Measurements from ENCODE around the gene TAS2R42.

Gene TAS2R42, protein sequence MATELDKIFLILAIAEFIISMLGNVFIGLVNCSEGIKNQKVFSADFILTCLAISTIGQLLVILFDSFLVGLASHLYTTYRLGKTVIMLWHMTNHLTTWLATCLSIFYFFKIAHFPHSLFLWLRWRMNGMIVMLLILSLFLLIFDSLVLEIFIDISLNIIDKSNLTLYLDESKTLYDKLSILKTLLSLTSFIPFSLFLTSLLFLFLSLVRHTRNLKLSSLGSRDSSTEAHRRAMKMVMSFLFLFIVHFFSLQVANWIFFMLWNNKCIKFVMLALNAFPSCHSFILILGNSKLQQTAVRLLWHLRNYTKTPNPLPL

DNA sequence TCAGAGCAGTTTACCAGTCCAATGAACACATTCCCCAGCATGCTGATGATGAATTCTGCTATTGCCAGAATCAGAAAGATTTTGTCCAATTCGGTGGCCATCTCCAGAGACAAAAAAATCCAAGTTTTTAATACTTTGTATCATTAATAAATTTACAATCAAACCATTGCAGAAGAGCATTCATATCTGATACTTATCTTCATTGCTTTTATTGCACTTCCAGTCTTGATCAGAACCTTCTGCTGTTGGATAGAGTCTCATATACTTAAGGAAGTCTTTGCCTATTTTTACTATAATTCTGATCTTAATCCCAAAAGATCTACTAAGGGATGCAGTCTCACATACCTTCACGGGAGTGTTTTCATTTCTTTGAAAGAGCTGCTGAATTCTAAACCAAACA is at the start of gene TAS2R42:
Gene TAS2R42, minus strand, starts transcription at position 101 of the 400 bp plus-strand sequence. Its CDS starts 0 bp downstream, at position 101.
- Histone ChIP-seq H2AFZ (ENCODE audit: low read depth, low read length) (no peak within 1 kb of the TSS), H3K4me3 (ENCODE audit: low read length) (no peak within 1 kb of the TSS), H3K27me3 (ENCODE audit: insufficient read depth, low read length) (no peaks in the 10 kb centered on the region), H3K4me1 (ENCODE audit: insufficient read depth, low read length) (no peaks in the 10 kb centered on the region), H3K9me3 (ENCODE audit: low read length) (no peaks in the 10 kb centered on the region), H3K36me3 (ENCODE audit: insufficient read depth, low read length) (no peaks in the 10 kb centered on the region)

DNA sequence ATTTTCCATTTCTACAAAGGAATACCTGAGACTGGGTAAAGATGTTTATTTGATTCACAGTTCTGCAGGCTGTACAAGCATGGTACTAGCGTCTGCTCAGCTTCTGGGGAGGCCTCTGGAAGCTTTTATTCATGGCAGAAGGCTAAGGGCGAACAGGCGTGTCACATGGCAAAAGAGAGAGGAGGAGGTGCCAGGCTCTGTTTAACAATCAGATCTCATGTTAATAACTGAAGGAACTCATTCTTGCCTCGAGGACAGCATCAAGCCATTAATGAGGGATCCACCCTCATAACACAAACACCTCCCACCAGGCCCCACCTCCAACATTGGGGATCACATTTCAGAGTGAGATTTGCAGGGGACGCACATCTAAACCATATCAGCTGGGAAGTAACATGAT is 46.8 kb upstream of the TAS2R42 start:
- Histone ChIP-seq H3K27me3 (ENCODE audit: insufficient read depth, low read length) (no peaks in the 10 kb centered on the region), H3K9me3 (ENCODE audit: low read length) (no peaks in the 10 kb centered on the region), H2AFZ (ENCODE audit: low read depth, low read length) (no peak overlapping the region), H3K36me3 (ENCODE audit: insufficient read depth, low read length) (no peaks in the 10 kb centered on the region), H3K4me3 (ENCODE audit: low read length) (no peak overlapping the region), H3K4me1 (ENCODE audit: insufficient read depth, low read length) (no peaks in the 10 kb centered on the region)

DNA sequence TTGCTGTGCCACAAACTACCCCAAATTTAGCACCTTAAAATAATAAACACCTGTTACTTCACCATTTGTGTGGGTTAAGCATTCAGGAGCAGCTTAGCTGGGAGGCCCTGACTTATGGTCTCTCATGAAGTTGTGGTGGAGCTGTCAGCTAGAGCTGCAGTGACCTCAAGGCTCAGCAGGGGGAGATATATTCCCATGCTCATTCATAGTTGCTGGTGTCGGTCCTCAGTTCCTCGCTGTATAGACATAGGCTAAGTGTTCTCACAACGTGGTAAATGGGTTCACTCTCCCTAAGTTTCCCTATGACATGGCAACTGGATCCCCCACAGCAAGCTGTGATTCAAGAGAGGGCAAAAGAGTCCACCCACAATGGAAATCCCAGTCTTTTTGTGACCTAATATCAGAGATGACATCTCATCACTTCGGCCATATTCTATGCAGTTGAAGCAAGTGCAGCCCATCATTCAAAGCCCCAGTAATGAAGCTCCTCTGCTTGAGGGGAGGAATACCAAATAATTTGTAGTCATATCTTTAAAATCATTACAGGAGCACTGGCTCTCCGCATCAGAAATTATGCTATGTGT is 41.7 kb upstream of the TAS2R42 start:
- H3K27me3 ChIP-seq (ENCODE audit: insufficient read depth, low read length): no peaks in the 10 kb centered on the region
- H3K4me3 ChIP-seq (ENCODE audit: low read length): no peak overlapping the region
- no peaks in the 10 kb centered on the region for H3K9me3 ChIP-seq (ENCODE audit: low read length)
- no peaks in the 10 kb centered on the region for H3K36me3 ChIP-seq (ENCODE audit: insufficient read depth, low read length)
- no peak overlapping the region for H2AFZ ChIP-seq (ENCODE audit: low read depth, low read length)
- no peaks in the 10 kb centered on the region for H3K4me1 ChIP-seq (ENCODE audit: insufficient read depth, low read length)

DNA sequence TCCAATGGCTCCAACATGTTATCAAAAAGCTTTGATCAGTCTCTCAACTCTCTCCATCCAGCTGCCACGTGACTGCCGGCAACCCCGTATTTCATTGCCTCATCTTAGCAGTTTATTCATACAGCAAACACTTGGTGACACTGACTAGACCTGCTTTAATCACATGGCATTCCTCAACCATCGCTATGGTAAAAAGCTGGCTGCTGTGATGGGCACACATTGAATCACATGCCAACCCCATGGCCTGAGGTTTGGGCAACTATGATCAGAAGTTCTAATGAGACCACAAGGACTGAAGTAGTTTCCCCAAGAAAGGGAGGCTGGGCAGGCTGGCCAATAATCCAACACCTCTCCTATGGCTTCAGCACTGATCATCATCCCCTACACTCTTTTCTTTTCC is 40.6 kb upstream of the TAS2R42 start:
- Histone ChIP-seq H3K4me1 (ENCODE audit: insufficient read depth, low read length) (no peaks in the 10 kb centered on the region), H2AFZ (ENCODE audit: low read depth, low read length) (no peak overlapping the region), H3K9me3 (ENCODE audit: low read length) (no peaks in the 10 kb centered on the region), H3K36me3 (ENCODE audit: insufficient read depth, low read length) (no peaks in the 10 kb centered on the region), H3K4me3 (ENCODE audit: low read length) (no peak overlapping the region), H3K27me3 (ENCODE audit: insufficient read depth, low read length) (no peaks in the 10 kb centered on the region)

DNA sequence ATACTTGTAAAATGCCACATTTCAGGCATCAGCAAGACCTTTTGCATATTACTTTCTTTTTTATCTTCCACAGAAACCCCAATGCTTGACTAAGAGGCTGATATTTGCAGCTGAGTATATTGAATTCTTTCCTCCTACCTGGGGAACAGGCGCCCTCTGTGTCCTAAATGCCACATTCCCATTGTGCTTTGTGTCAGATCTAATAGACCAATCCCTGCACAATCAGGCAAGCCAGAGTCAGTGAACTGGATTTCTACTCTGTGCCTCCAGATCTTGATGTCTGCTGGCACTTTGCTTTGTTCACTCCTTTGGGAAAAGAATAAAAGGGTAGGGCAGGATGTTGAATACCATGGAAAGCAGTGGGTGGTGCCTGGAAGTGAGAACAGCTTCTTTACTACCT is 22.4 kb upstream of the TAS2R42 start:
- H3K27me3 ChIP-seq (ENCODE audit: insufficient read depth, low read length): no peaks in the 10 kb centered on the region
- H3K4me1 ChIP-seq (ENCODE audit: insufficient read depth, low read length): peaks cover 6% of the 10 kb centered on the region
- no peak overlapping the region for H2AFZ ChIP-seq (ENCODE audit: low read depth, low read length)
- H3K4me3 ChIP-seq (ENCODE audit: low read length): no peak overlapping the region
- H3K9me3 ChIP-seq (ENCODE audit: low read length): no peaks in the 10 kb centered on the region
- H3K36me3 ChIP-seq (ENCODE audit: insufficient read depth, low read length): no peaks in the 10 kb centered on the region

DNA sequence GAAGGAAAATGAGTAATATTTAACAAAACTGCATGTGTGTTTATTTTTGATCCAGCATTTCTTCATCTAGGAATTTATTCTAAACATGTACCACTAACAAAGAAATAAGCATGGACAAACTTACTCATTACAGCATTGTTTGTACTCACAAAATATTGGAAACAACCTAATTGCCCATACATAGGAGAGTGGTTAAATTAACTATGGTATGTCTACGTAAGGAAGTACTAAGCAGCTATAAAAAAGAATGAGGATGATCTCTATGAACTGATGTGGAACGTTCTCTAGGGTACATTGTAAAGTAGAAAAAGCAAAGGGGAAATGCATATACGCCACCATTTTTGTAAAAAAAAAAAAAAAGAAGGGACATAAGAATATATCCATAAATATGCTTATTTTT is 17.4 kb upstream of the TAS2R42 start:
- no peak overlapping the region for H2AFZ ChIP-seq (ENCODE audit: low read depth, low read length)
- H3K36me3 ChIP-seq (ENCODE audit: insufficient read depth, low read length): no peaks in the 10 kb centered on the region
- no peak overlapping the region for H3K4me3 ChIP-seq (ENCODE audit: low read length)
- peaks cover 4% of the 10 kb centered on the region for H3K4me1 ChIP-seq (ENCODE audit: insufficient read depth, low read length)
- no peaks in the 10 kb centered on the region for H3K27me3 ChIP-seq (ENCODE audit: insufficient read depth, low read length)
- no peaks in the 10 kb centered on the region for H3K9me3 ChIP-seq (ENCODE audit: low read length)

DNA sequence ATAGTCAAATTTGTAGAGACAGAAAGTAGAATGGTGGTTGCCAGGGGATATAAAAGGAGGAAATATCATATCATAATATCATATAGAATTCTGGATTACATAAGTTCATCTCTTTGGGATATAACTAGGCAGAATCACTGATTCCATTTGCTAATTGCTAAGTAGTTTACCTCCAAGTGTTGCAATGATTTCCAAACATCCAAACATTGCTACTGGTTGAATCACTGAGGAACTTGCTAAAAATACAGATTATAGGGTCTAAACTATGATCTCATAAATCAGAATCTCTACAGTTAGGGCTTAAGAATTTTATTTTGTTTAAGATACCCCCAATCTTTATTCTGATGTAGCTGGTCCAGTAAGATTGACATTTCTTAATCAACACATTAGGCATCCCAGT is 16.1 kb upstream of the TAS2R42 start:
- Histone ChIP-seq H3K9me3 (ENCODE audit: low read length) (no peaks in the 10 kb centered on the region), H3K4me3 (ENCODE audit: low read length) (no peak overlapping the region), H2AFZ (ENCODE audit: low read depth, low read length) (no peak overlapping the region), H3K36me3 (ENCODE audit: insufficient read depth, low read length) (no peaks in the 10 kb centered on the region), H3K4me1 (ENCODE audit: insufficient read depth, low read length) (no peaks in the 10 kb centered on the region), H3K27me3 (ENCODE audit: insufficient read depth, low read length) (no peaks in the 10 kb centered on the region)

DNA sequence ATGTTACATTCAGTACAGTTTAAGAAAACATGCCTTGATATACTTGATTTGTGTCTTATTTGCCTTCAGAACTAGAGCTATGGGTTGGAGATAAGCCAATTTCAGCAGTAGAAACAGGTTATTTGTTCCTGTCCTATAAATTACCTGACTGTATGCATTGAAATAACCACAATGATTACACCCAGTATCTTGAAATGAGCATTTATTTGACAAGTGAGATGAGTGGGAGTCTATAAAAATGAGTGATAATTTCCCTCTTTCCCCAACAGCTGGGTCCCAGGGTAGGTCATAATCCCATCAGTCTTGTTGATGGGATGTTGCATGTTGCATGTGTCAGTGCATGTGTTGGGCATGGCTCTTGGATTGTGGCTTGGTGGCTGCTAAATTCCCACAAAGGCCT is 3.7 kb downstream of the TAS2R42 start:
- H3K27me3 ChIP-seq (ENCODE audit: insufficient read depth, low read length): no peaks in the 10 kb centered on the region
- H3K4me1 ChIP-seq (ENCODE audit: insufficient read depth, low read length): no peaks in the 10 kb centered on the region
- H3K36me3 ChIP-seq (ENCODE audit: insufficient read depth, low read length): no peaks in the 10 kb centered on the region
- no peaks in the 10 kb centered on the region for H3K9me3 ChIP-seq (ENCODE audit: low read length)
- H2AFZ ChIP-seq (ENCODE audit: low read depth, low read length): no peak overlapping the region
- no peak overlapping the region for H3K4me3 ChIP-seq (ENCODE audit: low read length)

DNA sequence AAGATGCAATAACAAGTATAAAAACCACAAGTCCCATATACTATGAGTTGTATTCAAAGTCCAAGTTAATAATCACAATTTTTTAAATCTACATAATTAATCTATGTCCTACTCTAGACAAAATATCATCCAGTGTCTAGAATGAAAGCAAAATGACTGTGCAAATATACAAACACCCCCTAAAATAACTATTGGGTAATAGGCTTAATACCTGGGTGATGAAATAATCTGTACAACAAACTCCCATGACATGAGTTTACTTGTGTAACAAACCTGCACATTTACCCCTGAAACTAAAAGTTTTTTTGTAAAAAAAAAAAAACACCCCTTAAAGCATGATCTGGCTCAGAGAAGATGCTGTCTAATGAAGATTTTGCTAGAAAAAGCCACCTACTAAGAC is 4.2 kb downstream of the TAS2R42 start:
- no peaks in the 10 kb centered on the region for H3K9me3 ChIP-seq (ENCODE audit: low read length)
- H2AFZ ChIP-seq (ENCODE audit: low read depth, low read length): no peak overlapping the region
- H3K4me1 ChIP-seq (ENCODE audit: insufficient read depth, low read length): no peaks in the 10 kb centered on the region
- H3K27me3 ChIP-seq (ENCODE audit: insufficient read depth, low read length): no peaks in the 10 kb centered on the region
- H3K4me3 ChIP-seq (ENCODE audit: low read length): no peak overlapping the region
- no peaks in the 10 kb centered on the region for H3K36me3 ChIP-seq (ENCODE audit: insufficient read depth, low read length)

DNA sequence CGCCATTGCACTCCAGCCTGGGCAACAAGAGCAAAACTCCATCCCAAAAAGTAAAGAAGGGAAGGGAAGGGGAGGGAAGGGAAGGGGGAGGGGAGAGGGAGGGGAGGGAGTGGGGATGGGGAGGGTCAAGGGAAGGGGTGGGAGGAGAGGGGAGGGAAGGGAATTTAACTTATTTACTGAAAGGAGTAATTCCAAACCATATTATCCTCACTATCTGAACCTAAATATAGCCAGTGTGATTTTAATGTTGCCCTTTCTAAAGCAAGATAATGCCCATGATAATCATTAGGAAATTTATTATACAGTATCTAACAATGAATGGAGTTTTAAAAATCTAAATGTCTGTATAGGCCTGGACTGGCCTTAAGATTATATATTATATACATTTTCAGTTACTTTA is 8.5 kb downstream of the TAS2R42 start:
- Histone ChIP-seq H2AFZ (ENCODE audit: low read depth, low read length) (no peak overlapping the region), H3K4me3 (ENCODE audit: low read length) (no peak overlapping the region), H3K4me1 (ENCODE audit: insufficient read depth, low read length) (peaks cover 2% of the 10 kb centered on the region), H3K36me3 (ENCODE audit: insufficient read depth, low read length) (peaks cover 2% of the 10 kb centered on the region), H3K27me3 (ENCODE audit: insufficient read depth, low read length) (no peaks in the 10 kb centered on the region), H3K9me3 (ENCODE audit: low read length) (no peaks in the 10 kb centered on the region)

DNA sequence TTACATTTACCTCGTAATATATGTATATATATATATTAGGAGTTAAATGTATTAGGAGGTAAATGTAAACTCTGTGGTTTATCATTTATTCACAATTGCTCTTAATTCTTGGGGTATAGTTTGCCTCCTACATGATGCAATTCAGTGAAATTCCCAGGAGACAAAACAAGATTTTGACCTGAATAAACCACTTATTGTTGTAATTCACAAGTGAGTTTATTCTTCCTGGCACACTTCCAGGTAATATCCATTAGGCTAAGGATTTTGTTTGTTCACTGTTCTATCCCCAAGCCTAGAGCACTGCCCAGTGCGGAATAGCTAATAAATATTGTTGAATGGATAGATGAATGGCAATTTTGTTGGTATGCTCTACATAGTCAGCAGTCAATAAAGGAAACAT is 12.7 kb downstream of the TAS2R42 start:
- no peak overlapping the region for H2AFZ ChIP-seq (ENCODE audit: low read depth, low read length)
- no peak overlapping the region for H3K4me3 ChIP-seq (ENCODE audit: low read length)
- H3K4me1 ChIP-seq (ENCODE audit: insufficient read depth, low read length): peaks cover 20% of the 10 kb centered on the region

DNA sequence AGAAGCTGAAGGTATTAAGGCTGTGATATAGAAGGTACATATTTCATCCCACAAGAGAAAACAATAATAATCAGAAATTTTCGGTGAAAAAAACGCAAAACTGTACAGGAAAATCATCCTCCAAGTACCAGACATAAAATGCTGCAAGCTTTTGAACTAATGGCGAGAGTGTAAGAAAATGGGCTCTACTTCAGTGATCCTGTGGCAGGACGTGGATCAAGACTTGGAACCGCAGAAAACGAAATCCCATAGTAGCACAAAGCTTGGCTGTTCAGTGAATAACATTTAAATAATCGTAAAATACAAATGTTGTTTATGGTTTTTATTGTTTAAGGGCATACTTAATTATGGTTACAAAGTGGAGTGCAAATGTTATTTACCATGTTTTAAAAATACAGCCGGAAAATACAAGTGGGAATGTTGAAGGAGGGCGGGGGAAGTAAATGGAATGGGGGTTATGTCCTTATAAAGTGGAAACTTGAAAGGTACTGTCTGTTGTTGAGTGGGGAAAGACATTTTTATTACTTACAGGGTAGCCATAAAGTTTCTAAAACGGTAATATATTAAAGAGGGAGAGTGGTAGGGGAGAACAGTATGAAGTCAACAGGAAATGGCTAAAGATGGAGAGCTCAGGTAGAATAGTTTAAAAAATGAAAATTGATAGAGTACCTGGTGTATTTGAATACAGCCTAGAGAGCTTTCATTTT is 14.6 kb downstream of the TAS2R42 start:
- Histone ChIP-seq H3K36me3 (ENCODE audit: insufficient read depth, low read length) (peaks cover 17% of the 10 kb centered on the region), H2AFZ (ENCODE audit: low read depth, low read length) (peak overlapping the region; percentile 42), H3K27me3 (ENCODE audit: insufficient read depth, low read length) (no peaks in the 10 kb centered on the region), H3K4me1 (ENCODE audit: insufficient read depth, low read length) (peaks cover 24% of the 10 kb centered on the region), H3K9me3 (ENCODE audit: low read length) (no peaks in the 10 kb centered on the region), H3K4me3 (ENCODE audit: low read length) (peak overlapping the region; percentile 59)

More for the DNA sequence above, 12.7 kb downstream of the TAS2R42 start:
- Histone ChIP-seq H3K27me3 (ENCODE audit: insufficient read depth, low read length) (no peaks in the 10 kb centered on the region), H3K9me3 (ENCODE audit: low read length) (no peaks in the 10 kb centered on the region), H3K36me3 (ENCODE audit: insufficient read depth, low read length) (peaks cover 12% of the 10 kb centered on the region)

DNA sequence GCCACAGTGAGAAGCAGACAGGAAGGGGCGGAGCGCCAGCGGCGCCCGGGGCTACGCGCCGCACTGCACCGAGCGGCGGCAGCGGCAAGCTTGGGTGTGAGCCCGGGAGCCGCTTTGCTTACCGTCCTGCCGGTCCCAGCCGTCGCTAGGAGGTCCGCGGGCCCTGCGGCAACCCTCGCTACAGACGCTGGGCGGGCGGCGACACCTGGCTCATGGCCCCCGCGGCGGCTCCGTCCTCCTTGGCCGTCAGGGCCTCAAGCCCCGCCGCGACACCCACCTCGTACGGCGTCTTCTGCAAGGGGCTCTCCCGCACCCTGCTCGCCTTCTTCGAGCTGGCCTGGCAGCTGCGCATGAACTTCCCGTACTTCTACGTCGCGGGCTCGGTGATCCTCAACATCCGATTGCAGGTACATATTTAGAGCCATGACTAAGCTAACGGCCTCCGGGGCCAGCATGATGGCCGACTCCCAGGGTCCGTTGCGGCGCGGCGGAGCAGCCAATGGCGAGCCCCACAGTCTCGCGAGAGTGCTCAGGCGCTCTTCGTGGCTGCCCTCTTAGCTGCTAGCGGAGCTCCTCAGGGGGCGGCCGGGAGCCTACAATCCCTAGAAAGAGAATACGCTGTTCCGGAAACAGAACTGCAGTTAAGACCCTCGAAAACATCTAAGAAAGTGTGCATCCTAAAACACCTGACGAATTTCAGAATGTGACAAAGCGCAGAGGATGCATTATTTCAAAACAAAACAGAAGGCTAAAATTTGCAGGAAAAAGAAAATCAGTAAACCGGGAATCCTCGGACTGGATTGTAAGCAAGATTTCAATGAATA is 15.4 kb downstream of the TAS2R42 start, which contains the start of gene SMIM10L1:
Gene SMIM10L1, plus strand, starts transcription at position 50 of the 824 bp plus-strand sequence. Its CDS starts 163 bp downstream, at position 213.
- peak within 1 kb of the TSS; percentile 42 for H2AFZ ChIP-seq (ENCODE audit: low read depth, low read length)
- peaks cover 24% of the 10 kb centered on the region for H3K4me1 ChIP-seq (ENCODE audit: insufficient read depth, low read length)
- H3K36me3 ChIP-seq (ENCODE audit: insufficient read depth, low read length): peaks cover 21% of the 10 kb centered on the region
- peak within 1 kb of the TSS; percentile 59 for H3K4me3 ChIP-seq (ENCODE audit: low read length)
- H3K9me3 ChIP-seq (ENCODE audit: low read length): no peaks in the 10 kb centered on the region
- no peaks in the 10 kb centered on the region for H3K27me3 ChIP-seq (ENCODE audit: insufficient read depth, low read length)

All from neuron (in vitro differentiated cells).